Neural progenitor cell (in vitro differentiated cells): Measurements from ENCODE around the gene SDK2.

ENCODE experiments used
- CTCF ChIP-seq: fragments of 200-600 bp; sonication (generic); IDR thresholded peaks from 2 replicates; pipeline ENCODE4 v1.5.1; 2017; ENCODE audit warnings: antibody characterized with exemption, mild to moderate bottlenecking
- EZH2 ChIP-seq: fragments of 200-600 bp; sonication (generic); IDR thresholded peaks from 2 replicates; pipeline ENCODE4 v1.6.1; 2017; ENCODE audit warnings: antibody characterized with exemption, mild to moderate bottlenecking, moderate library complexity
- EZH2phosphoT487 ChIP-seq: fragments of 200-600 bp; sonication (generic); IDR thresholded peaks from 2 replicates; pipeline ENCODE4 v1.6.1; 2017; ENCODE audit warnings: antibody characterized with exemption

- TF ChIP-seq CTCF, result no peak
- TF ChIP-seq EZH2, result no peak
- no peak for TF ChIP-seq EZH2phosphoT487
These were observed 4.2 kb upstream of the SDK2 start for GRCh38 chr17:73648543-73648820.
